Sciatic nerve (tissue), 2 donors: Measurements from ENCODE around the gene SLC7A9. TPM values are rescaled to one million over a fixed set of nuclear protein-coding genes. Genes with fewer than 3 reads are reported as not detected.
"Not testable (repeated sequence)": the region's sequence is repeated elsewhere in the genome, so short reads cannot be mapped to it uniquely, and the experiment has no call there.

ENCODE experiments used
- ATAC-seq: fragments of 200-7000 bp; cut with Tn5 transposase; one replicate; pipeline ENCODE4 v1.9.1; 2020; ENCODE audit warnings: mild to moderate bottlenecking, moderate library complexity
- DNase-seq: peaks from one replicate; pipeline ENCODE4 v3.0.0-alpha.2; 2020; ENCODE audit warnings: low spot score
- intact Hi-C: fragments of 100-400 bp; cut with DNase I; formaldehyde crosslinking; loops from one replicate; pipeline ENCODE4 v1.14.2; 2022
- total RNA-seq: library from RNA; stranded (reverse); fragmentation: NEBNext Ultra II Directional; extraction: Animal tissue kit (Norgen Biotek cat#: 25700); gene quantifications from one replicate; pipeline ENCODE4 v1.2.1, GENCODE V29; 2021
- donor health status: DM: no; HTN: no; CAD: no.
- donor health status: DM: no; HTN: no; CAD: no.

SLC7A9 gene
- total RNA-seq, 1 donor from 2014 or later = 0.89 TPM

DNA sequence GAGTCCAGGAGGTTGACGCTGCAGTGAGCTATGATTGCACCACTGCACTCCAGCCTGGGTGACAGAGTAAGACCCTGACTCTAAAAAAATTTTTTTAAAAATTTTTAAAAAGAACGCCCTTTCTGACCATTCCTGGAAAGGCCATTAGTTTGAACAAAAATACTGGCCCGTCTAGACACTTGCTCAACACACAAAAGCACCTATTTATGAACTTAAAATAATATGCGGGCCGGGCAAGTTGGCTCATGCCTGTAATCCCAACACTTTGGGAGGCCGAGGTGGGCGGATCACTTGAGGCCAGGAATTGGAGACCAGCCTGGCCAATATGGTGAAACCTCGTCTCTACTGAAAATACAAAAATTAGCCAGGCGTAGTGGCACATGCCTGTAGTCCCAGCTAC, 2.1 kb downstream of the SLC7A9 start:
- ATAC-seq, intact Hi-C loops, DNase-seq: not testable (repeated sequence)

DNA sequence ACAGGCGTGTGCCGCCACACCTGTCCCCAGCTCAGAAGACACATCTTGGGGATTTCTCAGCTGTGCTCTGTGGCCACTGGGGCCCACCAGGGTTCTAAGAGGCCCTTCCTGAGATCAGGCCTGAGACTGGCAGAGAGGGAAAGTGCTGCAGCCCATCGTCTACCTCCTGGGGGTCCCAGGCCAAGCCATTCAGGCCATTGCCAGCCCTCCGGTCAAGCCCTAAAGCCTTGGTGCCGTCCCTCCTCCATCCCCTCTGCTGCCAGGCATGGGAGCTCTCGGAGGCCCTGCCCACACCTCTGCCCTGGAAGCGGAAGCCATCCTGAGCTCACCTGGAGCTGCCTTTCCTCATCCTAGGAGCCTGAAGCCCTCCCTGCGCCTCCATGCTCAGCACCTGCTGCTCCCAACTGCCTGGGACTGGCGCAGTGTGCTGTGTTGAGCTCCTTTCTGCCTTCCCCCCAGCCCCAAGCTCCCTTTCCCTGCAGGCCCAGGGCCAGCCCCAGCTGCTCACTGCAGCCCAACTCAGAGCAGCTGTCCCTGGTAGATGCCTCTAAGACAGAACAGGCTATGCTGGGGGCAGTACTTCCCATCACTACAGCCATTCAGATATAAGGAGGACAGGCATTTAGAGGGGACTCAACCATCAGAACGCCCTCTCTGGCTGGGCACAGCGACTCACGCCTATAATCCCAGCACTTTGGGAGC, 2.9 kb downstream of the SLC7A9 start:
- DNase-seq (no peak), ATAC-seq (no peak)
- intact Hi-C loops = no loop called here

- intact Hi-C loops = no loop called here
- ATAC-seq = no peak
- no peak for DNase-seq
These were observed 3.5 kb downstream of the SLC7A9 start for GRCh38 chr19:32866061-32866460.

DNA sequence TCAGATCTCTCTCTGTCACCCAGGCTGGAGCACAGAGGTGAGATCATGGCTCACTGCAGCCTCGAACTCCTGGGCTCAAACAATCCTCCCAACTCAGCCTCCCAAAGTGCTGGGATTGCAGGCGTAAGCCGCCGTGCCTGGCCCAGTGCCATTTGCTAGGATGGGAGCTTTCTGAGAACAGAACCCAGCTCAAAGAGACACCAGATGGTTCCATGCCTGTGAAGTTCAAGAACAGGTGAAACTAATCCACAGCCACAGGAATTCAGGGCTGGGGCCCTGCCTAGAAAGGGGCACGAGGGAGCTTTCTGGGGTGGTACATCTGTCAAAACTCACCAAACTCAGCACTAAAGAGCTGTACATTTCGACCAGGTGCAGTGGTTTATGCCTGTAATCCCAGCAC, 4.2 kb downstream of the SLC7A9 start:
- intact Hi-C loops = no loop called here
- DNase-seq (no peak), ATAC-seq (no peak)

DNA sequence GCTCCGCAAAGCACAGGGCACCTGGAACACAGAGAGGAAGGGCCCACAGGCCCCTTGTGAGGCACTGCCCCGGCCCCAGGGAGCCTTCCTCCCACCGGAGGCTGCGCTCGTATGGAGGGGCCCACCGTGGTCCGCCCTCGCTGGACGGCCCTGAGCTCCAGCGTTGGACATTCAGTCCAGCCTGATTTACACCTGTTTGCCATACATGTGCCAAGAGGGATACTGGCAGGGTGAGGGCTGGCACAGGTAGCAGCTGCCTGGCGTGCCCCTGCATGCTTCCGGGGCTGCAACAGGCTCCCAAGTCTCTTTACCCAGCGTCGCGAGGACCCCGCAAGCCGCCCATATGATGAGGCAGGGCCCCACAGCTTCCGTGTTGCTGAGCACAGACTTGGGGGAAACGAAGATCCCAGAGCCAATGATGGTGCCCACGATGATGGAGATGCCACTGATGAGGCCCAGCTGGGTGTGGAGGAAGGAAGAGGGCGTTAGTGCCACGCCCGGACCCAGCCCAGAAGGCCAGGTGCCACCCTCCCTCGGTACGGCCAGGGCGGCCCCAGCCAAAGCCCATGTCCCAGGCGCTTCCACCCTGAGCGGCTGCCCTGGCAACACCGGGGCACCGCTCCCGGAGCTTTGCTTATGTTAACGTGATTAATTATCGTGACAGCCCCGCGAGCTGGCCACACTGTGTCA, 5.1 kb downstream of the SLC7A9 start:
- ATAC-seq (no peak), DNase-seq (no peak)
- intact Hi-C loops = no loop called here

- ATAC-seq (no peak), DNase-seq (no peak)
- intact Hi-C loops = no loop called here
These were observed 5.7 kb downstream of the SLC7A9 start for GRCh38 chr19:32863841-32864240.

DNA sequence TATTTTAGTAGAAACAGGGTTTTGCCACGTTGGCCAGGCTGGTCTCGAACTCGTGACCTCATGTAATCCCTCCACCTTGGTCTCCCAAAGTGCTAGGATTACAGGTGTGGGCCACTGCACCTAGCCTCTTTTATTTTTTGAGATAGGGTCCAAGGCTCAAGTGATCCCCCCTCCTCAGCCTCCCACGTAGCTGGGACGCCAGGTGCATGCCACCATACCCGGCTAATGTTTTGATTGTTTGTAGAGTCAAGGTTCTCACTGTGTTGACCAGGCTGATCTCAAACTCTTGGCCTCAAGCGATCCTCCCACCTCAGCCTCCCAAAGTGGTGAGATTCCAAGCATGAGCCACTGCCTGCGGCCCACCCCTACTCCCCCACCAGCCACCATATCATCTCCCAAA, 6.3 kb downstream of the SLC7A9 start:
- intact Hi-C loops = no loop called here
- ATAC-seq (no peak), DNase-seq (no peak)

GRCh38 chr19:32862741-32863140, 6.8 kb downstream of the SLC7A9 start:
- intact Hi-C loops = no loop called here
- ATAC-seq (no peak), DNase-seq (no peak)

- intact Hi-C loops = no loop called here
- DNase-seq = no peak
- no peak for ATAC-seq
These were observed 7.4 kb downstream of the SLC7A9 start for GRCh38 chr19:32862173-32862572.

DNA sequence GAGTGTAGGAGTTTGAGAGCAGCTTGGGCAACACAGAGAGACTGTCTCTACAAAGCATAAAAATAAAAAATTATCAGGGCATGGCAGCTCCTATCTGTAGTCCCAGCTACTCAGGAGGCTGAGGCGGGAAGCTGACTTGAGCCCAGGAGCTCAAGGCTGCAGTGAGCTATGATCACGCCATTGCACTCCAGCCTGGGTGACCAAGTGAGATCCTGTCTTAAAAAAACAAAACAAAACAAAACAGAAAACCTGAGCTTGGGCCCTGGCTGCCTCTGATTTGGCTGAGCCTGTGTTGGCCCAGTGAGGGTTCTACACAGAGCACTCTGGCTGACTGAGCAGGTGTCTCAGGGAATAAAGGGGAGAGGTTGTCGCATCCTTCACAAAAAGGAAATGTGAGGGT, 8.0 kb downstream of the SLC7A9 start:
- no peak for ATAC-seq
- no peak for DNase-seq
- intact Hi-C loops = no loop called here

DNA sequence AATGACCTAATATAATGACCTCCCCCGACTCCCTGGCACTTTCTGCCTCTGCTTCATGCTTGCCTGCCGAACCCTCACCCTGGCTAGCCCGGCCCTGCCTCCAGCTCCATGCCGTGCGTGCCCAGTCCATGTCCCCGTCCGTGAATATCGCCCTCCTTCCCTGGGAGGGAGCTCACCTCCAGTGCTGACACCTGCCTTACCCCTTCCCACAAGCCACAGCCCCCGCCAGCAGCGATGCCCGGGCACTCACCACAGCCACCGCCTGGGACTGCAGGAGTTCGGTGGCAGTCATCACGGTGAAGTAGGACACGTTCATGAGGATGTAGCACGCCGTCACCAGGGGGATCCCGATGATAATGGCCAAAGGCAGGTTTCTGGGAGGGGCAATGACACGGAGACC, 10.0 kb downstream of the SLC7A9 start:
- no peak for DNase-seq
- intact Hi-C loops = no loop called here
- ATAC-seq = no peak

- DNase-seq = no peak
- no peak for ATAC-seq
- intact Hi-C loops = no loop called here
These were observed 11.0 kb downstream of the SLC7A9 start for GRCh38 chr19:32858559-32858958.

DNA sequence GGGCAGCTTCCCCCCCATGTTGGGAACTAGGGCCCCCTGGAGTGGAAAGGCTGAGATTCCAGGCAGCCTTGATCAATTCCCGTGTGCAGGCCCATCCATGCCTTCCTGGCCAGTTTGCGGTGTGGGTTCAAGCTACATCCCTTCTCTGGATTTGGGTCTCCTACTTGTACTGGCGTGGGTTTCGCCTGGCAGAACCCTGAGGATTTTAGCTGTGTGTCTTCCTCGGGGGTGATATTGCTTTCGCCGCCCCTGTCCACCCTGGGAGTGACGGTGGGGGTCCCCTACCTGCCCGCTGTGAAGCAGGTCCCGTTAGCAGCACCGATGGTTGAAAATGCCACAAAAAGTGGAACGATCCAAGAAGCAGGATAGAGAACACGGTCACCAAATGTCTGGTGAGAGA, 11.4 kb downstream of the SLC7A9 start:
- ATAC-seq (no peak), DNase-seq (no peak)
- intact Hi-C loops = no loop called here

- intact Hi-C loops = no loop called here
- DNase-seq (no peak), ATAC-seq (no peak)
These were observed 12.0 kb downstream of the SLC7A9 start for GRCh38 chr19:32857584-32857983.

DNA sequence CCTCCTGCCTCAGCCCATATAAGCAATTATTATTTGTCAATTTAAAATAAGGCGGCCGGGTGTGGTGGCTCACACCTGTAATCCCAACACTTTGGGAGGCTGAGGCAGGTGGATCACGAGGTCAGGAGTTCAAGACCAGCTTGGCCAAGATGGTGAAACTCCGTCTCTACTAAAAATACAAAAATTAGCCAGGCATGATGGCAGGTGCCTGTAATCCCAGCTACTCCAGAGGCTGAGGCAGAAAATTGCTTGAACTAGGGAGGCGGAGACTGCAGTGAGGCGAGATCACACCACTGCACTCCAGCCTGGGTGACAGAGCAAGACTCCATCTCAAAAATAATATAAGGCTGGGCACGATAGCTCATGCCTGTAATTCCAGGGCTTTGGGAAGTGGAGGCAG, 12.7 kb downstream of the SLC7A9 start:
- ATAC-seq, intact Hi-C loops, DNase-seq: not testable (repeated sequence)

GRCh38 chr19:32852216-32852615, 17.4 kb downstream of the SLC7A9 start:
- intact Hi-C loops = no loop called here
- DNase-seq (no peak), ATAC-seq (no peak)

GRCh38 chr19:32848035-32848434, 21.5 kb downstream of the SLC7A9 start:
- ATAC-seq, intact Hi-C loops: not testable (repeated sequence)

GRCh38 chr19:32843716-32844245, 25.8 kb downstream of the SLC7A9 start:
- ATAC-seq = no peak
- intact Hi-C loops = no loop called here
- DNase-seq = no peak

More at GRCh38 chr19:32848035-32848434, 21.5 kb downstream of the SLC7A9 start:
- DNase-seq = not testable (repeated sequence)

DNA sequence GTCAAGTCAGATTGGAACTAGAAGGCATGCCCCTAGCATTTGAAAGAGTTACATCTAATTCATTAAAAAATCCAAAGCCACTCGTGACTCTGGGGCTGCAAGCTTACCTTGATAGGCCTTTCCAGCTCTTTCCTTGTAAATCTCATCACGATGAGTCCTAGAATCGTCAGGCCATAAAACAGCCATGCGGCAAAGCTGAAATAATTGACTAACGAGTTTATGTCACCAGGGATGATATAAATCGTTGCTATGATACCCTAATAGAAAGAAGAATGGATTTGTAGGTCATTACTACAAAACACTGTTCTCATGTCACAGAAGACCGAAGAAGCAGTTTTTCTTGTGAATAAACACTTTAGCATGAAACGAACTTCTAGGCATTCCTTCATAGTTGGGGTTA, 27.5 kb downstream of the SLC7A9 start:
- intact Hi-C loops = no loop called here
- no peak for ATAC-seq
- no peak for DNase-seq

GRCh38 chr19:32837531-32837930, 32.0 kb downstream of the SLC7A9 start:
- no peak for ATAC-seq
- DNase-seq = no peak
- intact Hi-C loops = no loop called here
